Right lobe of liver (tissue), 4 donors: ENCODE results near the gene PRR35.

Source experiments
- CTCF ChIP-seq, 4 donors: fragments of 200-600 bp in 3 of 4; fragments of 450-650 bp in 1 of 4; IDR thresholded peaks; one replicate each; pipeline versions ENCODE4 v1.5.1 to v1.8.0; 2016 to 2022; ENCODE audit warnings: antibody characterized with exemption in 4 of 4, mild to moderate bottlenecking in 2 of 4
- POLR2A ChIP-seq: fragments of 450-650 bp; IDR thresholded peaks from one replicate; pipeline ENCODE4 v1.6.1; 2017; ENCODE audit warnings: antibody characterized with exemption, mild to moderate bottlenecking
- donor health status: DM: no; HTN: no; CAD: no.
- donor health status: DM: no; HTN: no; CAD: no.
- donor health status: DM: no; HTN: yes; CAD: no.

- TF ChIP-seq CTCF (IDR thresholded peaks at IDR 0.05) (no peak), POLR2A (no peak)
Measured at GRCh38 chr16:534135-534534, 26.1 kb upstream of the PRR35 start.
